MG63 (cell line): Measurements from ENCODE around the gene RNU1-3. TPM values are rescaled to one million over a fixed set of nuclear protein-coding genes. Genes with fewer than 3 reads are reported as not detected.
"Not testable (repeated sequence)": the region's sequence is repeated elsewhere in the genome, so short reads cannot be mapped to it uniquely, and the experiment has no call there.

ENCODE experiments used
- DNase-seq: peaks from one replicate; pipeline ENCODE4 v3.0.0-alpha.2; 2020
- H3K27me3 ChIP-seq: fragments of 250-450 bp; sonication (Bioruptor Pico); 2 replicates; pipeline ENCODE4 v1.5.1; 2020; ENCODE audit warnings: mild to moderate bottlenecking, moderate library complexity
- H3K36me3 ChIP-seq: fragments of 250-450 bp; sonication (Bioruptor Pico); 2 replicates; pipeline ENCODE4 v1.5.1; 2020; ENCODE audit warnings: mild to moderate bottlenecking, moderate library complexity
- H3K4me3 ChIP-seq: fragments of 250-450 bp; sonication (Bioruptor Pico); 2 replicates; pipeline ENCODE4 v1.5.1; 2020; ENCODE audit warnings: mild to moderate bottlenecking, moderate library complexity
- H3K9me3 ChIP-seq: fragments of 250-450 bp; sonication (Bioruptor Pico); 2 replicates; pipeline ENCODE4 v1.5.1; 2020; ENCODE audit warnings: mild to moderate bottlenecking, moderate library complexity
- total RNA-seq: library from RNA; depleted of rRNA; stranded (reverse); fragments of >200 nt; shearing (Covaris generic); gene quantifications from 2 replicates; pipeline ENCODE4 v1.2.3, GENCODE V29; 2014; ENCODE audit warnings: low replicate concordance

RNU1-3 gene
- total RNA-seq, 1 experiment from 2014 or later = not detected

GRCh38 chr1:16645271-16646060, 21.3 kb downstream of the RNU1-3 start:
- H3K4me3 ChIP-seq = peak overlapping the region; percentile 81
- H3K9me3 ChIP-seq, H3K27me3 ChIP-seq, DNase-seq, H3K36me3 ChIP-seq: not testable (repeated sequence)

- peak overlapping the region; percentile 81 for H3K4me3 ChIP-seq
- not testable (repeated sequence) for H3K9me3 ChIP-seq, H3K36me3 ChIP-seq, H3K27me3 ChIP-seq
- DNase-seq = peak; percentile 97
Measured at GRCh38 chr1:16644482-16645270, 22.1 kb downstream of the RNU1-3 start.

GRCh38 chr1:16644193-16644481, 22.6 kb downstream of the RNU1-3 start:
- Histone ChIP-seq H3K4me3 (peak overlapping the region; percentile 81), H3K36me3 (no peaks in the 10 kb centered on the region), H3K9me3 (no peaks in the 10 kb centered on the region), H3K27me3 (no peaks in the 10 kb centered on the region)
- no peak for DNase-seq

GRCh38 chr1:16643476-16644192, 23.1 kb downstream of the RNU1-3 start:
- not testable (repeated sequence) for H3K36me3 ChIP-seq, DNase-seq, H3K27me3 ChIP-seq, H3K9me3 ChIP-seq
- H3K4me3 ChIP-seq = peak overlapping the region; percentile 81

GRCh38 chr1:16643001-16643411, 23.7 kb downstream of the RNU1-3 start:
- H3K9me3 ChIP-seq, H3K27me3 ChIP-seq, DNase-seq, H3K4me3 ChIP-seq, H3K36me3 ChIP-seq: not testable (repeated sequence)

- DNase-seq, H3K4me3 ChIP-seq, H3K27me3 ChIP-seq, H3K36me3 ChIP-seq, H3K9me3 ChIP-seq: not testable (repeated sequence)
Measured at GRCh38 chr1:16642025-16642966, 24.5 kb downstream of the RNU1-3 start.

- not testable (repeated sequence) for H3K36me3 ChIP-seq, H3K4me3 ChIP-seq, DNase-seq
Measured at GRCh38 chr1:16641159-16641975, 25.4 kb downstream of the RNU1-3 start.

GRCh38 chr1:16639091-16640031, 27.4 kb downstream of the RNU1-3 start:
- H3K27me3 ChIP-seq, H3K36me3 ChIP-seq, DNase-seq, H3K4me3 ChIP-seq, H3K9me3 ChIP-seq: not testable (repeated sequence)

More at GRCh38 chr1:16641159-16641975, 25.4 kb downstream of the RNU1-3 start:
- H3K27me3 ChIP-seq, H3K9me3 ChIP-seq: not testable (repeated sequence)

- not testable (repeated sequence) for H3K27me3 ChIP-seq, DNase-seq, H3K36me3 ChIP-seq, H3K9me3 ChIP-seq, H3K4me3 ChIP-seq
Measured at GRCh38 chr1:16637941-16638778, 28.6 kb downstream of the RNU1-3 start.

GRCh38 chr1:16636551-16637195, 30.1 kb downstream of the RNU1-3 start:
- H3K9me3 ChIP-seq, H3K4me3 ChIP-seq, H3K27me3 ChIP-seq, H3K36me3 ChIP-seq, DNase-seq: not testable (repeated sequence)

- DNase-seq, H3K36me3 ChIP-seq, H3K9me3 ChIP-seq: not testable (repeated sequence)
Measured at GRCh38 chr1:16635959-16636358, 30.8 kb downstream of the RNU1-3 start.

GRCh38 chr1:16633540-16634282, 33.0 kb downstream of the RNU1-3 start:
- peaks cover 21% of the 10 kb centered on the region for H3K36me3 ChIP-seq
- not testable (repeated sequence) for DNase-seq, H3K4me3 ChIP-seq, H3K27me3 ChIP-seq, H3K9me3 ChIP-seq

More at GRCh38 chr1:16635959-16636358, 30.8 kb downstream of the RNU1-3 start:
- not testable (repeated sequence) for H3K4me3 ChIP-seq, H3K27me3 ChIP-seq
